HepG2 (cell line): ENCODE measurements around the gene MRFAP1L1.

Experiments used
- BATF2 ChIP-seq: sonication (generic); formaldehyde crosslinking; IDR thresholded peaks from 2 replicates; pipeline ENCODE4 v1.8.0; 2022; ENCODE audit warnings: mild to moderate bottlenecking, missing genetic modification reagents, moderate library complexity
- EZH2 ChIP-seq: conservative IDR thresholded peaks from 2 replicates; pipeline ENCODE4 v1.6.1; 2012; ENCODE audit warnings: mild to moderate bottlenecking, low read depth, low read length, moderate library complexity
- ZBTB26 ChIP-seq: IDR thresholded peaks from 2 replicates; pipeline ENCODE4 v1.6.1; 2016; ENCODE audit warnings: missing compliant biosample characterization, missing genetic modification reagents, borderline replicate concordance
- ZBTB7A ChIP-seq: sonication (generic); formaldehyde crosslinking; IDR thresholded peaks from 2 replicates; pipeline ENCODE4 v1.8.0; 2022; ENCODE audit warnings: mild to moderate bottlenecking, missing genetic modification reagents
- ZNF281 ChIP-seq: sonication (generic); formaldehyde crosslinking; IDR thresholded peaks from 2 replicates; pipeline ENCODE4 v1.4.0; 2020; ENCODE audit warnings: missing genetic modification reagents, borderline replicate concordance
- ZZZ3 ChIP-seq: sonication (generic); formaldehyde crosslinking; IDR thresholded peaks from 2 replicates; pipeline ENCODE4 v1.4.0; 2020; ENCODE audit warnings: missing genetic modification reagents, mild to moderate bottlenecking, borderline replicate concordance

GRCh38 chr4:6697131-6697530 is 12.5 kb downstream of the MRFAP1L1 start:
- TF ChIP-seq ZZZ3 (CRISPR knock-in tag) (no peak), BATF2 (CRISPR knock-in tag) (no peak), ZBTB7A (CRISPR knock-in tag) (no peak), ZNF281 (no peak), ZBTB26 (no peak), EZH2 (no peak)
